Nephron progenitor cell (in vitro differentiated cells): ENCODE results near the gene SDK1.

Source experiments
- DNase-seq: peaks from one replicate; pipeline ENCODE4 v3.0.0; 2021
- H3K27ac Mint-ChIP-seq: 2 replicates; pipeline ENCODE4 v1.8.0; 2021; ENCODE audit warnings: mild to moderate bottlenecking, moderate library complexity, mixed read lengths
- H3K27me3 Mint-ChIP-seq: 2 replicates; pipeline ENCODE4 v1.8.0; 2021; ENCODE audit warnings: mild to moderate bottlenecking, low read depth, mixed read lengths; ENCODE audit not compliant: poor library complexity
- H3K36me3 Mint-ChIP-seq: 2 replicates; pipeline ENCODE4 v1.8.0; 2021; ENCODE audit warnings: low read depth, mixed read lengths
- H3K4me1 Mint-ChIP-seq: 2 replicates; pipeline ENCODE4 v1.8.0; 2021; ENCODE audit warnings: mixed read lengths
- H3K4me3 Mint-ChIP-seq: 2 replicates; pipeline ENCODE4 v1.8.0; 2021; ENCODE audit warnings: mild to moderate bottlenecking, moderate library complexity, mixed read lengths
- H3K9me3 Mint-ChIP-seq: 2 replicates; pipeline ENCODE4 v1.8.0; 2021; ENCODE audit warnings: mild to moderate bottlenecking, moderate library complexity, mixed read lengths
- CTCF ChIP-seq: fragments of 200-600 bp; sonication (generic); IDR thresholded peaks from 2 replicates; pipeline ENCODE4 v1.5.0; 2021; ENCODE audit warnings: antibody characterized with exemption

The SDK1 gene

GRCh38 chr7:4279216-4279615 is 978.2 kb downstream of the SDK1 start:
- H3K27me3 Mint-ChIP-seq = peaks cover 5% of the 10 kb centered on the region
- no peak overlapping the region for H3K4me3 Mint-ChIP-seq
- TF ChIP-seq CTCF = no peak
- DNase-seq = no peak
- no peaks in the 10 kb centered on the region for H3K4me1 Mint-ChIP-seq
- peaks cover 21% of the 10 kb centered on the region for H3K9me3 Mint-ChIP-seq
- no peak overlapping the region for H3K27ac Mint-ChIP-seq
- no peaks in the 10 kb centered on the region for H3K36me3 Mint-ChIP-seq

GRCh38 chr7:4281231-4281993 is 980.4 kb downstream of the SDK1 start:
- Mint-ChIP-seq H3K4me1 (no peaks in the 10 kb centered on the region), H3K4me3 (no peak overlapping the region), H3K36me3 (no peaks in the 10 kb centered on the region), H3K27me3 (peaks cover 4% of the 10 kb centered on the region), H3K27ac (no peak overlapping the region), H3K9me3 (peaks cover 9% of the 10 kb centered on the region)
- no peak for TF ChIP-seq CTCF
- DNase-seq = no peak

- Mint-ChIP-seq H3K4me3 (no peak overlapping the region), H3K9me3 (peaks cover 14% of the 10 kb centered on the region)
- no peak for DNase-seq
Observed at GRCh38 chr7:4282434-4283223, 981.6 kb downstream of the SDK1 start.

GRCh38 chr7:4286351-4286750 is 985.3 kb downstream of the SDK1 start:
- Mint-ChIP-seq H3K4me1 (no peaks in the 10 kb centered on the region), H3K27me3 (peaks cover 10% of the 10 kb centered on the region), H3K9me3 (peaks cover 26% of the 10 kb centered on the region), H3K4me3 (no peak overlapping the region), H3K36me3 (no peaks in the 10 kb centered on the region), H3K27ac (no peak overlapping the region)
- TF ChIP-seq CTCF = no peak
- DNase-seq = no peak

More at GRCh38 chr7:4282434-4283223, 981.6 kb downstream of the SDK1 start:
- Mint-ChIP-seq H3K4me1 (no peaks in the 10 kb centered on the region), H3K27me3 (peaks cover 6% of the 10 kb centered on the region), H3K36me3 (no peaks in the 10 kb centered on the region), H3K27ac (no peak overlapping the region)
- TF ChIP-seq CTCF = no peak

GRCh38 chr7:4288791-4289394 is 987.8 kb downstream of the SDK1 start:
- Mint-ChIP-seq H3K9me3 (peaks cover 49% of the 10 kb centered on the region), H3K4me1 (no peaks in the 10 kb centered on the region), H3K27ac (no peak overlapping the region), H3K36me3 (no peaks in the 10 kb centered on the region), H3K27me3 (peaks cover 16% of the 10 kb centered on the region), H3K4me3 (no peak overlapping the region)
- no peak for TF ChIP-seq CTCF
- no peak for DNase-seq
